ENCODE results near the gene SERPINA7. TPM values are rescaled to one million over a fixed set of nuclear protein-coding genes. Genes with fewer than 3 reads are reported as not detected.

SERPINA7 gene
- polyA plus RNA-seq, 1 donor from 2014 or later: not detected

GRCh38 chrX:106037835-106038473 lies 573 bp downstream of the SERPINA7 start:
- Histone ChIP-seq H3K79me2 (replicated peaks; ENCODE audit: insufficient read depth, low read length) (no peaks in the 10 kb centered on the region), H3K27me3 (ENCODE audit: insufficient read depth, low read depth, low read length) (no peaks in the 10 kb centered on the region), H3K9ac (ENCODE audit: low read length) (no peak overlapping the region), H3K9me2 (ENCODE audit: insufficient read depth, low read length) (no peaks in the 10 kb centered on the region), H3K27ac (ENCODE audit: low read length) (no peak overlapping the region), H3F3A (ENCODE audit: insufficient read depth, low read length, poor library complexity, severe bottlenecking) (no peaks in the 10 kb centered on the region), H2AFZ (ENCODE audit: low read depth, low read length) (no peak overlapping the region), H3K4me3 (ENCODE audit: low read length) (no peak overlapping the region), H3K4me2 (ENCODE audit: low read length) (no peak overlapping the region), H3K36me3 (ENCODE audit: insufficient read depth, low read length) (no peaks in the 10 kb centered on the region), H3K9me3 (ENCODE audit: low read length) (no peaks in the 10 kb centered on the region), H4K20me1 (ENCODE audit: insufficient read depth) (no peaks in the 10 kb centered on the region)
- no peak for TF ChIP-seq CTCF (IDR thresholded peaks at IDR 0.05; ENCODE audit: poor library complexity, severe bottlenecking)
- TF ChIP-seq RAD21 (conservative IDR thresholded peaks at IDR 0.05): no peak
- no peak for TF ChIP-seq EZH2 (IDR thresholded peaks at IDR 0.05; ENCODE audit: borderline replicate concordance, insufficient read depth, low read length, poor library complexity, severe bottlenecking)
- no peak for TF ChIP-seq MXI1 (conservative IDR thresholded peaks at IDR 0.05; ENCODE audit: poor library complexity, severe bottlenecking)
- TF ChIP-seq TAF1 (IDR thresholded peaks at IDR 0.05; ENCODE audit: low read depth): no peak
- TF ChIP-seq SMC3 (conservative IDR thresholded peaks at IDR 0.05; ENCODE audit: poor library complexity): no peak
- no peak for TF ChIP-seq POLR2AphosphoS5 (IDR thresholded peaks at IDR 0.05)
- TF ChIP-seq REST (IDR thresholded peaks at IDR 0.05; ENCODE audit: borderline replicate concordance): no peak
- no peak for TF ChIP-seq EP300 (conservative IDR thresholded peaks at IDR 0.05; ENCODE audit: poor library complexity, severe bottlenecking)

GRCh38 chrX:106036716-106037115 lies 1.8 kb downstream of the SERPINA7 start:
- no peak for TF ChIP-seq RAD21 (conservative IDR thresholded peaks at IDR 0.05)
- TF ChIP-seq CTCF (IDR thresholded peaks at IDR 0.05; ENCODE audit: poor library complexity, severe bottlenecking): no peak
- TF ChIP-seq SMC3 (conservative IDR thresholded peaks at IDR 0.05; ENCODE audit: poor library complexity): no peak
- TF ChIP-seq REST (IDR thresholded peaks at IDR 0.05; ENCODE audit: borderline replicate concordance): no peak
- TF ChIP-seq EZH2 (IDR thresholded peaks at IDR 0.05; ENCODE audit: borderline replicate concordance, insufficient read depth, low read length, poor library complexity, severe bottlenecking): no peak
- no peak for TF ChIP-seq EP300 (conservative IDR thresholded peaks at IDR 0.05; ENCODE audit: poor library complexity, severe bottlenecking)
- no peak for TF ChIP-seq MXI1 (conservative IDR thresholded peaks at IDR 0.05; ENCODE audit: poor library complexity, severe bottlenecking)
- no peak for TF ChIP-seq POLR2AphosphoS5 (IDR thresholded peaks at IDR 0.05)
- TF ChIP-seq TAF1 (IDR thresholded peaks at IDR 0.05; ENCODE audit: low read depth): no peak
- Histone ChIP-seq H2AFZ (ENCODE audit: low read depth, low read length) (no peak overlapping the region), H4K20me1 (ENCODE audit: insufficient read depth) (no peaks in the 10 kb centered on the region), H3K9ac (ENCODE audit: low read length) (no peak overlapping the region), H3K27me3 (ENCODE audit: insufficient read depth, low read depth, low read length) (no peaks in the 10 kb centered on the region), H3K9me3 (ENCODE audit: low read length) (no peaks in the 10 kb centered on the region), H3K9me2 (ENCODE audit: insufficient read depth, low read length) (no peaks in the 10 kb centered on the region), H3K4me3 (ENCODE audit: low read length) (no peak overlapping the region), H3K36me3 (ENCODE audit: insufficient read depth, low read length) (no peaks in the 10 kb centered on the region), H3F3A (ENCODE audit: insufficient read depth, low read length, poor library complexity, severe bottlenecking) (no peaks in the 10 kb centered on the region), H3K4me2 (ENCODE audit: low read length) (no peak overlapping the region), H3K79me2 (replicated peaks; ENCODE audit: insufficient read depth, low read length) (no peaks in the 10 kb centered on the region), H3K27ac (ENCODE audit: low read length) (no peak overlapping the region)

Data from neural cell (in vitro differentiated cells).